Stimulated activated CD4-positive, alpha-beta T cell treated with anti-CD3 and anti-CD28 coated beads, Interleukin-1b, Interleukin-23, amount 100 ng/mL, for 4 hours (primary cell): ENCODE measurements around the gene SHROOM3.
"Not testable (repeated sequence)": the region's sequence is repeated elsewhere in the genome, so short reads cannot be mapped to it uniquely, and the experiment has no call there.

Experiments used
- DNase-seq, 2 donors: peaks; one replicate each; pipeline ENCODE4 v3.0.0-alpha.2; 2020; ENCODE audit warnings: low read depth in 2 of 2

SHROOM3 gene

GRCh38 chr4:76723373-76723772, 288.3 kb downstream of the SHROOM3 start:
- no peak for DNase-seq

GRCh38 chr4:76723924-76724323, 288.9 kb downstream of the SHROOM3 start:
- DNase-seq, result no peak

DNA sequence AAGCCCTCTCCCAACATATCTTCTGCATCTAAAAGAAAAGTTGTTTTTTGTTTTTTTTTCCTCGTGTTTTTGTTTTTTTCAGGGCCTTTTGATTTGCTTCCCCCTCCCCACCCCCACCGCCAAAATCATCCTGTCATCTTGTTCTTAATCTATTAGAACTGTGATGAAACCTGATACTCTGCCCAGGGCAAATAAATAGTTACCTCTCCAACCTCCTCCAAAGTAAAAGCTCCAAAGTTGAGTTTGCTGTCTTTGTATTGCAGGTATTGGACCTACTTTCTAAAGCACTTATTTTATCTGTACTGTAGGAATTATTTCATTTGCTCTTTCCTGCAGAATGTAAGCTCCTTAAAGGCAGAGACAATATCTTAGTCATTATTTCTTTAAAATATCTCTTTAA, 290.0 kb downstream of the SHROOM3 start:
- no peak for DNase-seq

GRCh38 chr4:76726176-76726575, 291.1 kb downstream of the SHROOM3 start:
- DNase-seq, result no peak

- no peak for DNase-seq
Measured at GRCh38 chr4:76726631-76727030, 291.6 kb downstream of the SHROOM3 start.

DNA sequence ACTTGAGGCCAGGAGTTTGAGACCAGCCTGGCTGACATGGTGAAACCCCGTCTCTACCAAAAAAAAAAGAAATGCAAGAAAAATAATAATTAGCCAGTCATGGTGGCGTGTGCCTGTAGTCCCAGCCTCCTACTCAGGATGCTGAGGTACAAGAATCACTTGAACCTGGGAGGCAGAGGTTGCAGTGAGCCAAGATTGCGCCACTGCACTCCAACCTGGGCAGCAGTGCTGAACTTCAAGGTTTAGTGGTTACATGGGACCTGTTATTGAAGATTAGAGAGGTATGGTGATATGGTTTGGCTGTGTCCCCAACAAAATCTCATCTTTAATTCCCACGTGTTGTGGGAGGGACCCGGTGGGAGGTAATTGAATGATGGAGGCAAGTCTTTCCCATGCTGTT, 292.9 kb downstream of the SHROOM3 start:
- DNase-seq, result not testable (repeated sequence)

DNA sequence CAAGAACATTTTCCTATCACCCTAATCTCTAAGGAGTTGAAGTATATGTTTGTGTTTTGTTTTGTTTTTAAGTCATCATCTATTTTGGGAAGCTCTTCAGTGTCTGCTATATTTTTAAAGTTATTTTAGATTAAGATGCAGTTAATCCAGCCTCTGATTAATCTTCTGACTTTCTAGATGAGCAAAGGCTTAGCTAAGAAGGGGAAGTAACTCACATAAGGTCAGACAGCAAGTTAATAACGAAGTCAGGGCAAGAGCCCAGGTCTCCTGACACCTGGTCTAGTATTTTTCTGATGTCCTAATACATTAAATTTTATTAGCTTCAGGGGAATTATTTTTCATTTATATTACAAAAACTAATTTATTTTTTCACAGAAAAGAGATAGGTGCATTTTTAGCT, 294.4 kb downstream of the SHROOM3 start:
- DNase-seq, result no peak

- no peak for DNase-seq
Measured at GRCh38 chr4:76729980-76730379, 295.0 kb downstream of the SHROOM3 start.

DNA sequence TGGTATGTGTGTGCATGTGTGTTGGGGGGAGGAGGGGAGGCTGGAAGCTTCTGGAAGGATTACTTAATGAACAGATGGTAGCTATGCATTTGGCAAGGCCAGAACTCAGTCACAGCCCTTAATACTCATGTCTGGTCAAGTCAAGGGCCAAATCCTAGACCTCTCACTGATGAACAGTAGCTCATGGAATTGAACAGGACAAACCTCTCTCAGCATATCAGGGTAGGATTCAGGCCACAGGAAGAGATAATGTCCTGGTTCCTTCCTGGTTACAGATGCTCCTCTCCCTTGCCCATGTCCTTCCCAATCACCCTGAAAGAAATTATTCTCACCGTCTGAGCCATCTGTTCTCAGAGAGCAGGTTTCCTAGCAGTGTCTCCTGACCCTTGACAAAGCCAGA, 297.2 kb downstream of the SHROOM3 start:
- DNase-seq, result no peak

DNA sequence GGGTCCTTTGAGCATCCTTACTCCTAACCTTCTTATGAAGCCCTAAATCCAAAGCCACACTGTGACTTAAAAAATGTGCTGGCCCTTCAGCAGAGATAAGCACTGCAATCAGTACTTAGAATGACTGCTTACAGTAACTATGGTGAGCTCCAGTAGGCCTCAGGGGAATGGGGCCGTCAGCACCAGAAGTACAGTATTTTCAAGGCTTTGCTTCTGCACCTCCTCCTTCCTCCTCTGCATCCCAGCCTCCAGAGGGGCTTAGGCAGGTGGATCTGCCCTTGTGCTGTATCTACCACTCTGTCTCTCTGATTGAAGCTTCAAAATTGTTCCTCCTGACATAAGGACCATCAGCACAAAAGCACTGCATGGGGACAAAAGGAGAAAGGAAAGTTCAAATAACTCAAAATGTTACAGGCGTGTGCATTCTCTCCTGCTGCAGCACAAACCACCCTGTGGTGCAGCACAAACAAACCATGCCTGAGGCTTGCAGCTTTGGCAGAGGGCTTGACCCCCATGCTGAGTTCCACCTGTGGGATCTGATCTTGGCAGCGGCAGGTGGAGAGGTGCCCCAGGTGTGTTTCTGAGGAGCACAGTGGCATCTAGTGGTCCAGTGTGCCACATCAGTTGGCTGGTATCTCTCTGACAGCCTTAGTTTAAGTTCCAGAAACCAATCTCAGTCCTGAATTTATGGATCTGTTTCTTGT, 298.2 kb downstream of the SHROOM3 start:
- no peak for DNase-seq

GRCh38 chr4:76736414-76736813, 301.4 kb downstream of the SHROOM3 start:
- no peak for DNase-seq

GRCh38 chr4:76737180-76737579, 302.2 kb downstream of the SHROOM3 start:
- no peak for DNase-seq

GRCh38 chr4:76737771-76738085, 302.7 kb downstream of the SHROOM3 start:
- no peak for DNase-seq

GRCh38 chr4:76738086-76738931, 303.3 kb downstream of the SHROOM3 start:
- no peak for DNase-seq

DNA sequence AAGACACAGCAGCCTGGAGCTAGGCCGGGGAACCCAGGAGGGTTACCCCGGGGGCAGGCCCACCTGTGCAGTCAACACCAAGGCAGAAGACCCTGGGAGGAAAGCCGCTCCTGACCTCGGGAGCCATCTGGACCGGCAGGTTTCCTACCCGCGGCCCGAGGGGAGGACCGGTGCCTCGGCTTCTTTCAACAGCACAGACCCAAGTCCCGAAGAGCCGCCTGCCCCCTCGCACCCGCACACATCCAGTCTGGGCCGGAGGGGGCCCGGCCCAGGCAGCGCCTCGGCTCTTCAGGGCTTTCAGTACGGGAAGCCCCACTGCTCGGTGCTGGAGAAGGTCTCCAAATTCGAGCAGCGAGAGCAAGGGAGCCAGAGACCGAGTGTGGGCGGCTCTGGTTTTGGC, 305.2 kb downstream of the SHROOM3 start:
- DNase-seq, result no peak

GRCh38 chr4:76740866-76741662, 306.0 kb downstream of the SHROOM3 start:
- DNase-seq, result no peak

- DNase-seq, result no peak
Measured at GRCh38 chr4:76741663-76742020, 306.6 kb downstream of the SHROOM3 start.

- no peak for DNase-seq
Measured at GRCh38 chr4:76744241-76744921, 309.4 kb downstream of the SHROOM3 start.

- no peak for DNase-seq
Measured at GRCh38 chr4:76745240-76745639, 310.2 kb downstream of the SHROOM3 start.

GRCh38 chr4:76747563-76747962, 312.5 kb downstream of the SHROOM3 start:
- DNase-seq, result no peak

DNA sequence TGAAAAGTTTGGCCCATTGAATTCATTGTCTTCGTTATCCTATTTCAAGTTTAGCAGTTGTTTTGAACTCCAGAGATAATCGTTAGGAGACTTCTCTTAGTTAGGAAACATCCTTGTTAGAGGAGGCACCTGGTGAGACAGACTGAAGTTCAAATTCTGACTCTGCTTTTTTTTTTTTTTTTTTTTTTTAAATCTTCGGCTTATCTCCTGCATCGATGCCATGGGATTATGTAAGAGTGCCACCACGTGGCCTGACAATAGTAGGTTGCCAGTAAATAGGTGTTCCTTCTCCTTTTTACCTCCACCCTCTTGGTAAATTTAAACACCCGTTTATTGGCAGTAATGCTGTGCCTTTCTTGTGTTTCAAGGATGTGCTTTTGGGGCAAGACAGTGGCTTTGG, 313.6 kb downstream of the SHROOM3 start:
- DNase-seq, result no peak

- no peak for DNase-seq
Measured at GRCh38 chr4:76749355-76749754, 314.3 kb downstream of the SHROOM3 start.
